GM21737 (cell line): ENCODE results near the gene ENPP7.

Source experiments
- ATAC-seq: cut with Tn5 transposase; IDR thresholded peaks from one replicate; pipeline ENCODE4 v1.9.1; 2021; ENCODE audit warnings: mild to moderate bottlenecking, moderate library complexity; ENCODE audit not compliant: unreplicated experiment

ENPP7 gene

GRCh38 chr17:79730769-79731483, at the start of gene ENPP7:
ENPP7 (plus strand) TSS chr17:79730943; CDS start chr17:79731140, 197 bp downstream.
- ATAC-seq, result no peak

GRCh38 chr17:79681101-79681621, 49.6 kb upstream of the ENPP7 start:
- no peak for ATAC-seq

- no peak for ATAC-seq
These were observed 49.0 kb upstream of the ENPP7 start for GRCh38 chr17:79681628-79682261.

GRCh38 chr17:79683365-79683764, 47.4 kb upstream of the ENPP7 start:
- ATAC-seq, result no peak

GRCh38 chr17:79684132-79684985, 46.4 kb upstream of the ENPP7 start:
- ATAC-seq, result no peak

- ATAC-seq, result no peak
These were observed 45.6 kb upstream of the ENPP7 start for GRCh38 chr17:79685121-79685520.

GRCh38 chr17:79686476-79686875, 44.3 kb upstream of the ENPP7 start:
- no peak for ATAC-seq

- no peak for ATAC-seq
These were observed 40.3 kb upstream of the ENPP7 start for GRCh38 chr17:79690466-79690865.

GRCh38 chr17:79690988-79691836, 39.5 kb upstream of the ENPP7 start:
- no peak for ATAC-seq

- ATAC-seq, result no peak
These were observed 38.8 kb upstream of the ENPP7 start for GRCh38 chr17:79691931-79692330.

- ATAC-seq, result no peak
These were observed 37.3 kb upstream of the ENPP7 start for GRCh38 chr17:79693419-79693818.

- ATAC-seq, result no peak
These were observed 35.4 kb upstream of the ENPP7 start for GRCh38 chr17:79695293-79695790.

- ATAC-seq, result no peak
These were observed 34.7 kb upstream of the ENPP7 start for GRCh38 chr17:79695797-79696609.

GRCh38 chr17:79696610-79696982, 34.1 kb upstream of the ENPP7 start:
- no peak for ATAC-seq

GRCh38 chr17:79698146-79698846, 32.4 kb upstream of the ENPP7 start:
- ATAC-seq, result no peak

GRCh38 chr17:79699386-79700036, 31.2 kb upstream of the ENPP7 start:
- no peak for ATAC-seq

- ATAC-seq, result no peak
These were observed 30.2 kb upstream of the ENPP7 start for GRCh38 chr17:79700592-79700991.

GRCh38 chr17:79702034-79702433, 28.7 kb upstream of the ENPP7 start:
- ATAC-seq, result no peak
